GM10248 (cell line): Measurements from ENCODE around the gene THSD7A.

Experiments used
- CTCF ChIA-PET: fragments of 300-600 bp; sonication (Branson Sonifier 250); formaldehyde crosslinking; extraction: SDS; loops from one replicate; lab custom pipeline; 2021; ENCODE audit warnings: antibody characterized with exemption; lab: Yijun Ruan, JAX
- POLR2A ChIA-PET: fragments of 350-650 bp; sonication (Branson Sonifier 250); formaldehyde crosslinking; extraction: SDS; loops from one replicate; lab custom pipeline; 2020; ENCODE audit warnings: antibody characterized with exemption; lab: Yijun Ruan, JAX
- DNase-seq: peaks from one replicate; pipeline ENCODE4 v3.0.0; 2012; ENCODE audit errors: extremely low spot score
- CTCF ChIP-seq: IDR thresholded peaks from 2 replicates; pipeline ENCODE4 v1.5.1; 2012; ENCODE audit warnings: mild to moderate bottlenecking, low read depth; ENCODE audit errors: extremely low read depth, missing control alignments, control extremely low read depth

Gene THSD7A

GRCh38 chr7:11699666-11700065 lies 132.3 kb downstream of the THSD7A start:
- no peak for DNase-seq
- CTCF ChIA-PET, result no interaction called here
- POLR2A ChIA-PET, result no interaction called here
- TF ChIP-seq CTCF, result no peak

GRCh38 chr7:11698384-11698871 lies 133.6 kb downstream of the THSD7A start:
- TF ChIP-seq CTCF, result no peak
- no peak for DNase-seq
- POLR2A ChIA-PET, result no interaction called here
- CTCF ChIA-PET, result no interaction called here

- ChIA-PET POLR2A (no interaction called here), CTCF (interaction anchor here (1.2 to 2.1 kb wide), 2 partner anchors 9 to 13 kb away, joined by 3 to 5 read pairs; no protein-coding TSS in a partner anchor)
- TF ChIP-seq CTCF, result no peak
- DNase-seq, result no peak
These were observed 141.6 kb downstream of the THSD7A start for GRCh38 chr7:11690395-11690794.

- no peak for DNase-seq
- ChIA-PET POLR2A (no interaction called here), CTCF (interaction anchor here (1.0 to 2.1 kb wide), 3 partner anchors 8 to 17 kb away, joined by 3 to 5 read pairs (median 4); no protein-coding TSS in a partner anchor)
- TF ChIP-seq CTCF, result no peak
These were observed 142.9 kb downstream of the THSD7A start for GRCh38 chr7:11689096-11689495.

- no peak for DNase-seq
- ChIA-PET CTCF (interaction anchor here (1.1 to 1.6 kb wide), 3 partner anchors 8 to 11 kb away, joined by 3 read pairs; no protein-coding TSS in a partner anchor), POLR2A (no interaction called here)
- TF ChIP-seq CTCF, result no peak
These were observed 150.5 kb downstream of the THSD7A start for GRCh38 chr7:11681461-11681860.

GRCh38 chr7:11675163-11675562 lies 156.8 kb downstream of the THSD7A start:
- DNase-seq, result no peak
- ChIA-PET POLR2A (no interaction called here), CTCF (interaction anchor here (1.3 kb wide), 1 partner anchor 48 kb away, joined by 3 read pairs; no protein-coding TSS in a partner anchor)
- no peak for TF ChIP-seq CTCF
